ENCODE measurements around the gene SPECC1L. TPM values are rescaled to one million over a fixed set of nuclear protein-coding genes. Genes with fewer than 3 reads are reported as not detected.

SPECC1L gene
- total RNA-seq, 1 experiment from 2014 or later = 40.8 TPM

GRCh38 chr22:24400034-24400725 is 129.5 kb downstream of the SPECC1L start:
- ChIA-PET RAD21 (ENCODE audit: low non-redundant PET in 1 of 2, low total read pairs in 2 of 2, uncharacterized antibody in 2 of 2, unreplicated experiment in 2 of 2) (no interaction called here), CTCF (no interaction called here), POLR2A (no interaction called here)
- BruUV-seq (replicated peaks) = no TSS peak
- Histone ChIP-seq H3K9ac (ENCODE audit: low read length) (no peak overlapping the region), H3K27ac (ENCODE audit: low read depth, low read length) (no peak overlapping the region), H3K79me2 (ENCODE audit: insufficient read depth, low read length) (no peaks in the 10 kb centered on the region; the same call in 1 of the 2 replicates), H3K4me1 (ENCODE audit: control insufficient read depth in 1 of 2, insufficient read depth in 2 of 2, low read length in 2 of 2) (peaks cover 26 to 37% of the 10 kb centered on the region in 2 experiments), H3K4me2 (ENCODE audit: low read length) (no peak overlapping the region), H3K27me3 (ENCODE audit: insufficient read depth, low read length) (no peaks in the 10 kb centered on the region), H3K4me3 (replicated peaks in 1 of 2; ENCODE audit: low read depth in 1 of 2, low read length in 2 of 2) (no peak overlapping the region), H3K9me2 (ENCODE audit: insufficient read depth) (no peaks in the 10 kb centered on the region), H4K20me1 (ENCODE audit: insufficient read depth) (peaks cover 10% of the 10 kb centered on the region), H3K9me3 (ENCODE audit: control insufficient read depth in 1 of 2, insufficient read depth in 1 of 2, low read depth in 1 of 2, low read length in 2 of 2) (no peaks in the 10 kb centered on the region), H3K36me3 (ENCODE audit: control insufficient read depth in 1 of 2, insufficient read depth in 2 of 2, low read length in 2 of 2) (peaks cover 9 to 13% of the 10 kb centered on the region in 2 experiments; a peak in 3 of 4 replicates), H2AFZ (ENCODE audit: low read depth, low read length, poor library complexity, severe bottlenecking) (no peak overlapping the region)
- intact Hi-C loops (cut with micrococcal nuclease) = no loop called here
- ATAC-seq (no peak), DNase-seq (ENCODE audit: low read depth, low spot score) (no peak)
- TF ChIP-seq SRF (IDR thresholded peaks at IDR 0.05; ENCODE audit: low read depth) (no peak), REST (IDR thresholded peaks at IDR 0.05; ENCODE audit: low read depth) (no peak), ZFX (IDR thresholded peaks at IDR 0.05) (no peak), CBX3 (IDR thresholded peaks at IDR 0.05; ENCODE audit: low read depth) (no peak), EZH2 (IDR thresholded peaks at IDR 0.05) (no peak), POLR2AphosphoS5 (IDR thresholded peaks at IDR 0.05; ENCODE audit: low read depth, low read length) (no peak), ZNF274 (IDR thresholded peaks at IDR 0.05; ENCODE audit: low read depth, low read length) (no peak), ELF1 (IDR thresholded peaks at IDR 0.05; ENCODE audit: borderline replicate concordance, low read depth) (no peak), ATF3 (IDR thresholded peaks at IDR 0.05) (no peak), FOSL1 (IDR thresholded peaks at IDR 0.05; ENCODE audit: low read depth) (no peak), RAD21 (IDR thresholded peaks at IDR 0.05; ENCODE audit: low read depth) (no peak), CEBPB (IDR thresholded peaks at IDR 0.05; ENCODE audit: low read depth) (no peak), SP1 (IDR thresholded peaks at IDR 0.05; ENCODE audit: low read depth) (no peak), ZBTB33 (IDR thresholded peaks at IDR 0.05; ENCODE audit: extremely low read depth, insufficient replicate concordance, low read length) (no peak)
